DMS114 treated with DMSO at 0.1 percent for 48 hours (cell line): ENCODE measurements around the gene SF3B2.
"Not testable (repeated sequence)": the region's sequence is repeated elsewhere in the genome, so short reads cannot be mapped to it uniquely, and the experiment has no call there.

Experiments used
- DNase-seq: peaks from one replicate; lab custom pipeline; 2025; ENCODE audit not compliant: unreplicated experiment; lab: John Stamatoyannopoulos, UW

Gene SF3B2

GRCh38 chr11:66071381-66071801, 19.2 kb downstream of the SF3B2 start:
- DNase-seq: no peak

- no peak for DNase-seq
Measured at GRCh38 chr11:66072081-66072480, 19.9 kb downstream of the SF3B2 start.

GRCh38 chr11:66072518-66072917, 20.4 kb downstream of the SF3B2 start:
- no peak for DNase-seq

GRCh38 chr11:66073669-66074068, 21.5 kb downstream of the SF3B2 start:
- no peak for DNase-seq

- no peak for DNase-seq
Measured at GRCh38 chr11:66075273-66075672, 23.1 kb downstream of the SF3B2 start.

GRCh38 chr11:66076561-66076960, 24.4 kb downstream of the SF3B2 start:
- DNase-seq: no peak

GRCh38 chr11:66077927-66078326, 25.8 kb downstream of the SF3B2 start:
- DNase-seq: no peak

GRCh38 chr11:66078949-66079348, 26.8 kb downstream of the SF3B2 start:
- not testable (repeated sequence) for DNase-seq

- no peak for DNase-seq
Measured at GRCh38 chr11:66080055-66080817, 28.1 kb downstream of the SF3B2 start.

- DNase-seq: no peak
Measured at GRCh38 chr11:66081505-66081904, 29.3 kb downstream of the SF3B2 start.

- DNase-seq: no peak
Measured at GRCh38 chr11:66082946-66083698, 31.0 kb downstream of the SF3B2 start.

GRCh38 chr11:66083767-66084166, 31.6 kb downstream of the SF3B2 start:
- DNase-seq: no peak

GRCh38 chr11:66084821-66085475, 32.8 kb downstream of the SF3B2 start:
- DNase-seq: no peak

GRCh38 chr11:66087148-66087908, 35.2 kb downstream of the SF3B2 start:
- DNase-seq: no peak

GRCh38 chr11:66089067-66089466, 36.9 kb downstream of the SF3B2 start:
- DNase-seq: no peak

GRCh38 chr11:66090288-66090687, 38.1 kb downstream of the SF3B2 start:
- no peak for DNase-seq

- DNase-seq: not testable (repeated sequence)
Measured at GRCh38 chr11:66092125-66092524, 40.0 kb downstream of the SF3B2 start.

GRCh38 chr11:66099746-66100145, 47.6 kb downstream of the SF3B2 start:
- not testable (repeated sequence) for DNase-seq

- no peak for DNase-seq
Measured at GRCh38 chr11:66100272-66101065, 48.3 kb downstream of the SF3B2 start.

GRCh38 chr11:66101066-66101464, 48.9 kb downstream of the SF3B2 start:
- no peak for DNase-seq
